Lower leg skin (tissue), 4 donors: ENCODE results near the gene CA9. TPM values are rescaled to one million over a fixed set of nuclear protein-coding genes. Genes with fewer than 3 reads are reported as not detected.

Source experiments
- DNase-seq, 2 donors: peaks; one replicate each; pipeline ENCODE4 v3.0.0-alpha.2; 2019; ENCODE audit warnings: low spot score in 2 of 2
- H3K4me3 ChIP-seq: fragments of 200-600 bp; sonication (generic); 2 replicates; pipeline ENCODE4 v1.5.1; 2017; ENCODE audit warnings: mild to moderate bottlenecking, low read depth; ENCODE audit not compliant: poor library complexity, severe bottlenecking
- POLR2A ChIP-seq, 2 donors: fragments of 450-650 bp; IDR thresholded peaks; one replicate each; pipeline ENCODE4 v1.6.1; 2016 to 2017; ENCODE audit warnings: antibody characterized with exemption in 2 of 2, mild to moderate bottlenecking in 1 of 2, moderate library complexity in 1 of 2
- WGBS, 2 donors: methylation state at CpG; one replicate each; pipeline ENCODE4 v1.1.5; 2018; 5-methylcytosine and 5-hydroxymethylcytosine counted together
- intact Hi-C: fragments of 100-400 bp; cut with DNase I; formaldehyde crosslinking; loops from one replicate; pipeline ENCODE4 v1.15.0; 2023; ENCODE audit warnings: low total_unique reads
- total RNA-seq, 4 donors: library from RNA; depleted of rRNA; stranded (reverse); fragments of >200 nt; gene quantifications; one replicate each; pipeline ENCODE4 v1.1.0, GENCODE V29; 2016
- TF ChIP-seq, protein P1 (sequence below), 3 donors: fragments of 450-650 bp; IDR thresholded peaks; one replicate each; pipeline ENCODE4 v1.5.1; 2016; ENCODE audit warnings: antibody characterized with exemption in 3 of 3, mild to moderate bottlenecking in 3 of 3, moderate library complexity in 2 of 3

The CA9 gene
- total RNA-seq, 4 donors from 2014 or later: 0.25 to 22.2 (median 4.2) TPM

DNA sequence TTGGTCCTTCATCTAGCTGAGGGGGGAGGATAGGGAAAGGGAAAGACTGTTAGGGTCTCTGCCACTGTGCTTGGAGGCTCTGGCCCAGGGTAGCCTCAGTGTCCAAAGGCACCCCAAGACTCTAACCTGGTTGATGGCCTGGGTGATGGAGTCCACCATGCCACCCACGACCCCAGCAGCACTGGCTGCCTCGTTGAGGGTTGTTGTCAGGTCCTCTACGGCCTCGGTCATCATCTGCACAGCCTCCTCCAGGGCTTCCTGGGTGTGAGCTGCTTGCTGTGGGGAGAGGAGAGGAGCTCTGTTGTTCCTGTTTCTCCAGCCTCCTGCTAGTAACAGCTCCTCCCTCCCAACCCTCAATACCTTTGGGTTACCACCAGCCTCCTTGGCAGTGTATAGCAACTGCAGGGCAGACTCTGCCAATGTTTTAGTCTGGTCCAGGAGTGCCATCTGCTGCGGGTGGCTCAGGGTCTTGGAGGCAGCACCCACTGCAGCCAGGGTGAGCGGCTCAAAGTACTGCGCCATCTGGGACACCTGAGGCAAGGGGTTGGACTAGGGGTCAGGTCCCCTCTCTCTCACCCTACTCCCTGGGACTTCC is 32.2 kb downstream of the CA9 start:
- H3K4me3 ChIP-seq: no peak overlapping the region
- DNase-seq: no peak
- TF ChIP-seq, protein P1, sequence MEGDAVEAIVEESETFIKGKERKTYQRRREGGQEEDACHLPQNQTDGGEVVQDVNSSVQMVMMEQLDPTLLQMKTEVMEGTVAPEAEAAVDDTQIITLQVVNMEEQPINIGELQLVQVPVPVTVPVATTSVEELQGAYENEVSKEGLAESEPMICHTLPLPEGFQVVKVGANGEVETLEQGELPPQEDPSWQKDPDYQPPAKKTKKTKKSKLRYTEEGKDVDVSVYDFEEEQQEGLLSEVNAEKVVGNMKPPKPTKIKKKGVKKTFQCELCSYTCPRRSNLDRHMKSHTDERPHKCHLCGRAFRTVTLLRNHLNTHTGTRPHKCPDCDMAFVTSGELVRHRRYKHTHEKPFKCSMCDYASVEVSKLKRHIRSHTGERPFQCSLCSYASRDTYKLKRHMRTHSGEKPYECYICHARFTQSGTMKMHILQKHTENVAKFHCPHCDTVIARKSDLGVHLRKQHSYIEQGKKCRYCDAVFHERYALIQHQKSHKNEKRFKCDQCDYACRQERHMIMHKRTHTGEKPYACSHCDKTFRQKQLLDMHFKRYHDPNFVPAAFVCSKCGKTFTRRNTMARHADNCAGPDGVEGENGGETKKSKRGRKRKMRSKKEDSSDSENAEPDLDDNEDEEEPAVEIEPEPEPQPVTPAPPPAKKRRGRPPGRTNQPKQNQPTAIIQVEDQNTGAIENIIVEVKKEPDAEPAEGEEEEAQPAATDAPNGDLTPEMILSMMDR (IDR thresholded peaks at IDR 0.05): no peak
- TF ChIP-seq POLR2A (IDR thresholded peaks at IDR 0.05): no peak
- intact Hi-C loops: no loop called here
- WGBS, 2 donors: 90 to 94% methylated on average over 6 to 7 of the region's 7 CpGs

DNA sequence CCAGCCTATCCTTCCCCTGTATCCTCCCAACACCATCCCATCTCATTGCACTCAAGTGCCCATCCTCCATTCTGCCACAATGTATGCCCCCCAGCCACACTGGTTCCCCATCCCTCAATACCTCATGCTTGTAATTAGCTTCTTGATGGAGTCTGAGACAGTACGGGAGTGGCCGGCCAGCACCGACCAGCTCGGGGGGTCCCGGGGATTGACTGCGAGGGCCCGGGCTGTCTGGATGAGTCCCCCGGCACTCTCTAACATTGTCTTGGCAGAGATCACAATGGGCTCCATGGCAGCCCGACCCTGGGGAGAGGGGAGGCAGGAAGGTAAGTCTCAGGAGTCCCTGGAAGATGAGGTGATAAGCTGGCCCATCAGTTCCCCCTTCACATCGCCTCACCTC is 33.2 kb downstream of the CA9 start:
- H3K4me3 ChIP-seq: no peak overlapping the region
- intact Hi-C loops: no loop called here
- TF ChIP-seq, protein P1 (IDR thresholded peaks at IDR 0.05): no peak
- TF ChIP-seq POLR2A (IDR thresholded peaks at IDR 0.05): no peak
- DNase-seq: no peak
- WGBS, 2 donors: 95 to 97% methylated on average over 10 of the region's 10 CpGs

DNA sequence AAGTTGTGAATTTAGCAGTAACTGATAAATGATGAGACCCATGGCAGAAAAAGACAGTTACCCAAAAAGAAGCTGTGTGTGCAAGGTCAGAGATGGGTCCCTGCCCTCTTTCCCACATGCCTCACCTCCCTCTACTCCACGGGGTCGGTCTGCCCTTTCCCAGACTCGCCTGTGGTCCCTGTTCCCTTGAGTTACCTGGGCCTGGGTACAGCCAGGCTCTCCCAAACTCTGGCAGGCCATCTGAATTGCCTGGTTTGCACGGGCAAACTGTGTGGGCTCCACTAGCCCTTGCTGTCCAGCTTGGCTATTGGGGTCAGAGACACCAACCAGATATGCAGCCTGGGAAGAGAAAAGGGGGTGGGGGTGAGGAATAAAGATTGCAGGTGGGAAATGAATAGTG is 34.4 kb downstream of the CA9 start:
- WGBS, 2 donors: 96 to 99% methylated on average over 4 of the region's 4 CpGs
- no peak overlapping the region for H3K4me3 ChIP-seq
- TF ChIP-seq, protein P1 (IDR thresholded peaks at IDR 0.05): no peak
- no peak for TF ChIP-seq POLR2A (IDR thresholded peaks at IDR 0.05)
- no peak for DNase-seq
- intact Hi-C loops: no loop called here

DNA sequence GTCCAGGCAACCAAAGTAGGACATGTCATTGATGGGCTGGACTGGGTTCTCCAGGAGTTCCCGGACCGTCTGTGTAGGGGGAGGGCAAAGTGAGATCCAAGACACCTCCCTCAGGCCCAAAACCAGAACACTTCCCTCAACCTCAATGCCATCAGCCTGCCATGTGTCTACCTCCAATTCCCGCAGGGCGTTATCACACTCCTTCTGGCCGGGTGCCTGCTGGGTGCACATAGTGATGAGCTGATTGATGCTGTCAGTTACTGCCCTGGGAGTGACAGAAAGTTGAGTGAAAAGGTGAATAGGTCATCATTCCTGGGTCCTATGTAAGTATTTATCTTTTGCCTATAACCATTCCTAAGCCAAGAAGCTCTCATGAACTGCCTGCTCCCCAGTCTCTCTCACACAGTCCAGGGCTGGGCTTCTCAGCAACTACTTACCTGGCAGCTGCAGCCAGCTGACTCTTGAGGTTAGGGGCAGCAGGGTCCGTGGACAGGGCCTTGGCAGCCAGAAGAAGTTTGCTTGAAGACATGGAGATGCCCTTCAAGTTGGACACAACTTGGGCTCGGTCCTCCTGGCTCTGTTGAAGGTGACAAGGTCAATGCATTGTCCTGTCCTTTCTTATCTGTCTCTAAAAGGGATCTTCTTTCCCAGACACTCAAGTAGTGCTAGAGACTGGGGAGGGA is 37.2 kb downstream of the CA9 start:
- TF ChIP-seq, protein P1 (IDR thresholded peaks at IDR 0.05): no peak
- no peak for TF ChIP-seq POLR2A (IDR thresholded peaks at IDR 0.05)
- H3K4me3 ChIP-seq: no peak overlapping the region
- WGBS, 2 donors: 80 to 84% methylated on average over 7 of the region's 7 CpGs
- intact Hi-C loops: no loop called here
- no peak for DNase-seq

DNA sequence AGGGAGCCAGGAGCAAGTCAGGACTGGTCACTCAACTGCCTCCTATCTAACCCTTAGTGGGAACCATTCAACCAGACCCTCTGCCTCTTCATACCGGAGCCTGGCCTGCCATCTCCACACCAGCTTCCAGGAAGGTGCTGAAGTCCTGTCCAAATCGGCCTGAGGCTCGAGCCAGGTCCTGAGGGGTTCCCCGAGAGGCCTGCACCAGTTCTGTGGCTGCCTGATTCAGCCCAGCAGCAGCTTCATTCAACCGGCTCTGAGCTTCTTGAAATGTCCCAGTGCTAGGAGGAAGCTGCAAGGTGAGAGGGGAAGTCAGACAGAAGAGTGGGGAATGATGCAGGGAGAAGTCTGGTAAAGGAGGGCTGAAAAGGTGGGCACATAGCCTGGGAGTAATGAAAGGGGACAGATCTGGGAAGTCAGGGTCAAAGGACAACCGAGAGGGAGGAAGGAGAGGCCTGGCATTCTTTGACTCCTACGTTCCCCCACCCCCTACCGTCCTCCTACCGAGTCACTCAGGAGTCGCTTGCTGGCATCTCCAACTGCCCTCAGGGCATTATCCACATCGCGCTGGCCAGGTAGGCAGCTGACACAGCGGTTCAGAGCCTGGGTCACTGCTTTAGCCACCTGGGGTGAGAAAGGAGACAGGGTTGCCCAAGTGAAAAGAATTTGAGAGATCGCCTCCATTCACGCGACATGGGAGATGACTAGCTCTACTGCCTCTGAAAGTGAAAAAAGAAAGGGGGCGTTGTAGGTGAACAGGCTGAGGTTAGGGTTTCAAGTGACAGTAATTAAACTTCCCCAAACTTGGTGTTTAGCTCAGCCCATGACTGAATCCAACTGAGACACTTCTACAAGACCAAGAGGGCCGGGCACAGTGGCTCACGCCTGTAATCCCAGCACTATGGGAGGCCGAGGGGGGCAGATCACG is 38.0 kb downstream of the CA9 start:
- H3K4me3 ChIP-seq: no peak overlapping the region
- TF ChIP-seq, protein P1 (IDR thresholded peaks at IDR 0.05): no peak
- no peak for TF ChIP-seq POLR2A (IDR thresholded peaks at IDR 0.05)
- no peak for DNase-seq
- intact Hi-C loops: no loop called here
- WGBS, 2 donors: 77 to 81% methylated on average over 21 of the region's 21 CpGs
